ENCODE measurements around the gene WSB1.
A peak's percentile ranks its signal among the peaks of the same experiment; 100 is the strongest.

Gene WSB1

DNA sequence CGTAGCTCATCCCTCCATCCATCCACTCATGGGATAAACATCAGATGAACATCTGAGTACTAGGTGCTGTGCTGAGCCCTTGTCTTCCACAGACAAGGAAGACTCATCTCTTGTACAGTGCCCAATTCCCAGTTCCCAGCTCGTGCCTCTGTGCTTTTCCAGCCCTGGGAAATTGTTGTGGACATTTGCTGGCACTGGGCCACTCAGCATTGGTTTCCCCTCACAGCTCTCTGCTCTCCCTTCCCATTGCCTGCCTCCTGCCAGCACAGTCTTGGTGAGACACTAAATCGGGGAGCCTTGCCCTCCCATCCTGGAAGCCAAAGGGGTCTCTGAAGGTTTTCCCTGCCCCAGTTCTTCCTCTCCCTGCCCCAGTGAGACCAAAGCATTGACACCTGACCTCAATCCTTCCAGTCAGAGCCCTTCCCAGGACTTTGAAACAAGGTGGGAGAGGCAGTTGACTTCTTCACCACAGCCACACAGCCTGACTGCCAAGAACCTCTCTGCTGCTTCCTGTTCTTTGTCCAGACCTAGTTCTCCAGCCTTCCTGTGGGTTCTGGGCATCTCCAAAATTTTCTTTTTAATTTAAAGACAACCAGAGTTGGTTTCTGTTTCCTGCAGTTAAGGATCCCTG is 50.2 kb downstream of the WSB1 start:
- TF ChIP-seq POLR2AphosphoS5 (IDR thresholded peaks at IDR 0.05; ENCODE audit: low read depth, low read length) (no peak), TAF1 (IDR thresholded peaks at IDR 0.05; ENCODE audit: borderline replicate concordance, low read depth, low read length) (no peak), POLR2A (IDR thresholded peaks at IDR 0.05; ENCODE audit: low read depth, low read length) (no peak)
- FAIRE-seq (no peak), DNase-seq (ENCODE audit: insufficient read length) (no peak)

DNA sequence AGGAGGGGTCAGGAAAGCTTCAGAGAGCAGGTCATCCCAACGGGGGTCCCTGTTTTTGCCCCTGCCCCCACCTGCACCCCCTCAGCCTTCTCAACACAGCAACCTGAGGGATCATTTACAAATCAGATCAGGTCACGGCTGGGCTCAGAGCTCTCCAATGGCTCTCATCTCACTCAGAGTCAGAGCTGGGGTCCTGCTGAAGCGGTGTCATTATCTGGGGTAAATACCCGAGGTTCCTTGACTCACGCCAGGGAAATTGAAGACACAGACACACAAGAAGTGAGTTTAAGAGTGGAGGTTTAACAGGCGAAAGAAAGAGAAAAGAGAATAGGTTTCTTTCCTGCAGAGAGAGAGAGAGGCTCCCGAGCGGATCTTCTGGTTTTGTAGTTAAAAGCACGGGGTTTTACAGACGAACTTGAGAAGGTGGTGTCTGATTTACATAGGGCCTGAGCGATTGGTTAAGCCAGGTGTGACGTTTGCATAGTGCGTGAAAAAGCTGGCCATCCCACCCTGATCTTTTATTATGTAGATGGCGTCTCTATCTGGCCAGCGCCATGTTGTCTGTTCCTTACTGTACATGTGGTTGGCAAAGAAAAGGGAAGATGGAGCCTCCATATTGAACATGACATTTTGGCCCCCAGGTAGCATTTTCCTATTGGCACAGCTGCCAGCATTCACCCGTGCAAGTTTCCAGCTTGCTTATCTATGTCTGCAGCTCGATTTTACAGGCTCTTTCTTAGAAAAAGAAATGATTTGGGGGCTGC is 51.4 kb downstream of the WSB1 start:
- no peak for FAIRE-seq
- TF ChIP-seq POLR2AphosphoS5 (IDR thresholded peaks at IDR 0.05; ENCODE audit: low read depth, low read length) (no peak), POLR2A (IDR thresholded peaks at IDR 0.05; ENCODE audit: low read depth, low read length) (no peak)
- no peak for DNase-seq (ENCODE audit: insufficient read length)

DNA sequence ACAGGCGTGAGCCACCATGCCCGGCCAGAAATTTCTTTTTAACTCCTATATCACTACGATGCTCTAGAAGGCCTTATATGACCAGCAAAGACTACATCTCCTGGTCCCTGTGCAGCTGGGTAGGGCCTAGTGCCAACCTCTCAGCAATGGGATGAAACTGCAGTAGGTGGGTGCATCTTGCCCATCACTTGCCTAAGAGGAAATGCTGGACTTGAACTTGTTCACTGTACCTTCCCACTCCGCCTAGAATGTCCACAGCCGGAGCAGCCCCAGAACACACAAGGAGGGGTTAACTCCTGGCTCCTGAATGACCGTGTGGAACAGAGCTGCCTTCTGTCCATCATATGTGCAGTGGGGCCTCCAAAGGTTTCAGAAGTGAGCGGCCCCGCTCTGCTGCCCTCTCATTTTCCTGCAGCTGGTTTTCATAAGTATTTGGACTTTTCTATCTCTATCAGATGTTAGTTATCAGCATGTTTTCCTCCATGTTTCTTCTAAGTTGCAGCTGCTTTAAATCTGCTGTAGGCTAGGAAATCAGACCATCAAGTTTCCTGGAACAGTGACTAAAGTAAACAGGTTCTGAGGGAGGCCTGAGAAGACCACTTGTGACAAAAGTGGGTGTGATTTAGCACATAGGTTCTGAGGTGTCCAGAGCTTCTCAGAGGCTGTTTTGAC is 52.5 kb downstream of the WSB1 start:
- TF ChIP-seq TAF1 (IDR thresholded peaks at IDR 0.05; ENCODE audit: borderline replicate concordance, low read depth, low read length) (no peak), POLR2AphosphoS5 (IDR thresholded peaks at IDR 0.05; ENCODE audit: low read depth, low read length) (no peak), POLR2A (IDR thresholded peaks at IDR 0.05; ENCODE audit: low read depth, low read length) (no peak)
- no peak for FAIRE-seq
- no peak for DNase-seq (ENCODE audit: insufficient read length)

DNA sequence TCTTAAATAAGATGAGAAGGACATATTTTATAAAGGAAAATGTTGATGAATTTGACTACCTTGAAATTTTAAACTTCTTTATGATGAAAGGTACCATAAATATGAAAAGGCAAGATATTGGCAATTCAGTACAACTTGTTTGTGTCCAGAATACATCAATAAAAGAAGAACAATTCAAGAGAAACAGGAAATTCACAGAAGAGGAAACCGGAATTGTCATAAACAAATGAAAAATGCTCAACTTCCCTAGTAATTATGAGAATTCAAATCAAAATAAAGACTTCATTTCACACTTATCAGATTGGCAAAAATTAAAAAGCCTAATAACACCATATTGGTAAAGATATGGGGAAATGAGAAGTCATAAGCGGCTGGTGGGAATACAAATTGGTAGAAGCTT is 54.3 kb downstream of the WSB1 start:
- no peak for DNase-seq (ENCODE audit: insufficient read length)
- FAIRE-seq = no peak
- TF ChIP-seq POLR2AphosphoS5 (IDR thresholded peaks at IDR 0.05; ENCODE audit: low read depth, low read length) = no peak

DNA sequence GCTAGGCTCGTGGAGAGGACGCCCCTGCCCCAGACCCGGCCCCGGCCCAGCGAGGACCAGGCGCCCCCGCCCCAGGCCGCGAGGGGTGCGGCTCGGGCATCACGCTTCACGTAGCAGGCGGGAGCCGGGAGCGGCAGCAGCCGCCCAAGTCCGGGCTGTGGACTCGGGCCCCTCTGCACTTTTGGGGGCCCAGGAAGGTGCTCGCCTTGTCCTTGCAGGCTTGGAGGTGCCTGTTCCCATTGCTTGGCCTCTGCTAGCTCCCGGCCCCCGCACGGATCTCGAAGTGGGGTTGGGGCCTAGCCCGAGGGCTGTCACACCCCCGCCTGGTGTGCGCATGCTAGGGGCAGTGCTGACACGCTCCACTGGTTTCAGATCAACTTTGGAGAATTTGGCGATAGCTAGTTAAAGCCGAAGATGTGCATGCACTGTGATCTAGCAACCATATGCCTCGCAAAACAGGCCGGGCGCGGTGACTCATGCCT is 55.7 kb downstream of the WSB1 start:
- no peak for DNase-seq (ENCODE audit: insufficient read length)
- no peak for FAIRE-seq
- TF ChIP-seq POLR2AphosphoS5 (IDR thresholded peaks at IDR 0.05; ENCODE audit: low read depth, low read length) = no peak
- no peak for TF ChIP-seq POLR2A (IDR thresholded peaks at IDR 0.05; ENCODE audit: low read depth, low read length)
- no peak for TF ChIP-seq TAF1 (IDR thresholded peaks at IDR 0.05; ENCODE audit: borderline replicate concordance, low read depth, low read length)

DNA sequence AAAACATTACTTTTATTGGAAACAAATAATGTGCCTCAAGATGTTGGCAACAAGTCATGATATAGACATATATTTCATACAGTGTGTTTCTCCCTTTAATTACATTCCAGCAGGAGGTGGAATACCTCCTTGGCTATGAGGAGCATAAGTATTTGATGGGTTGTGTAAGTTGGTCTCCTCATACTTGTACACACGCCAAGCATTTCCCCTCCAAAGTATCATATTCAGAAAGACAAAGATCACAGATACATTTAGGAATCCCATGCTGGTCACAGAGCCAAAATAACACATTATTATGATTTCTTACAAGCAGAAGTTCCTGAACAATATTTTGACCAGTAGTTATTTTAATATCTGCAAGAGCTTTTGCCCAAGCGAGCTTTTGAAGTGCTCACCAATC is 57.8 kb downstream of the WSB1 start:
- TF ChIP-seq POLR2A (IDR thresholded peaks at IDR 0.05; ENCODE audit: low read depth, low read length) (no peak), POLR2AphosphoS5 (IDR thresholded peaks at IDR 0.05; ENCODE audit: low read depth, low read length) (no peak), TAF1 (IDR thresholded peaks at IDR 0.05; ENCODE audit: borderline replicate concordance, low read depth, low read length) (no peak)
- DNase-seq (ENCODE audit: insufficient read length) = no peak
- no peak for FAIRE-seq

DNA sequence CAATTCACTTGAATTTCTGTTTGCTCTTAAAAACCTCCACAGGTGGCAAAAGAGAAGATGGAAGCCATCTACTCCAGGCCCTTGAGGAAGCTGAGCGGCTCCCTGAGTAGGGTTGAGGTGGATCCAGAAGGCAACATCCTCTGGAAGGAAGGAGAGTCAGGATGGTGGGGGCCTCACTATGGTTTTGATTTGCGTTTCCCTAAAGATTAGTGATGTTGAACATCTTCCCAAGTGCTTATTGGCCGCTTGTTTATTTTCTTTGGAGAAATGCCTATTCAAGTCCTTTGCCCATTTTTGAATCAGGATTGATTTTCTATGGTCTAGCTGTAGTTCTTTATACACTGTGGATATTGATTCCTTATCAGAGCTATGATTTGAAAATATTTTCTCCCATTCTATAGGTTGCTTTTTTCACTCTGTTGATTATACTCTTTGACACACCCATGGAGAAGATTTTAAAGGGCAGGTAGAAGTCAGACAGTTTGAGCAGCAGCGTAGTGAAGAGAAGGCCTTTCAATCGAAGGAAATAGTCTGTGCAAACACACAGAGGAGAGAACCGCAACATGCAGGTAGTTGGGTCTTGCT is 58.6 kb downstream of the WSB1 start:
- TF ChIP-seq TAF1 (IDR thresholded peaks at IDR 0.05; ENCODE audit: borderline replicate concordance, low read depth, low read length) (no peak), POLR2A (IDR thresholded peaks at IDR 0.05; ENCODE audit: low read depth, low read length) (no peak), POLR2AphosphoS5 (IDR thresholded peaks at IDR 0.05; ENCODE audit: low read depth, low read length) (no peak)
- FAIRE-seq = no peak

DNA sequence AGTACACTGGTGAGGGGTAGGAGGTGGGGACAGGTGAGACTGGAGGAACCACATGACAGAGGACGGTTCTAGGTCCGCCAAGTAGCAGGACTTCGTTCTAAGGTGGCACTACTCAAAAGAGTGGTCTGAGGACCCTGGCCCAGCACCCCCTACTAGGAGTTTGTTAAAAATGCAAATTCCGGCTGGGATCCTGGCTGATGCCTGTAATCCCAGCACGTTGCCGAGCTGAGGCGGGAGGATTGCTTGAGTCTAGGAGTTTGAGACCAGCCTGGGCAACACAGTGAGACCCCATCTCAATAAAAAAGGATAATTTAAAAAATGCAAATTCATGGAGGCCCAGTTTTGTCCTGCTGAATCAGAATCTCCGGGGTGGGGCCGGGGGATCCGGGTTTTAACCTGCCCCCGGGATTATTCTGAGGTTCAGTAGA is 59.1 kb downstream of the WSB1 start:
- DNase-seq (ENCODE audit: insufficient read length) (no peak), FAIRE-seq (no peak)
- TF ChIP-seq TAF1 (IDR thresholded peaks at IDR 0.05; ENCODE audit: borderline replicate concordance, low read depth, low read length) (no peak), POLR2AphosphoS5 (IDR thresholded peaks at IDR 0.05; ENCODE audit: low read depth, low read length) (no peak), POLR2A (IDR thresholded peaks at IDR 0.05; ENCODE audit: low read depth, low read length) (no peak)

More for the DNA sequence above, 58.6 kb downstream of the WSB1 start:
- DNase-seq (ENCODE audit: insufficient read length) = no peak

DNA sequence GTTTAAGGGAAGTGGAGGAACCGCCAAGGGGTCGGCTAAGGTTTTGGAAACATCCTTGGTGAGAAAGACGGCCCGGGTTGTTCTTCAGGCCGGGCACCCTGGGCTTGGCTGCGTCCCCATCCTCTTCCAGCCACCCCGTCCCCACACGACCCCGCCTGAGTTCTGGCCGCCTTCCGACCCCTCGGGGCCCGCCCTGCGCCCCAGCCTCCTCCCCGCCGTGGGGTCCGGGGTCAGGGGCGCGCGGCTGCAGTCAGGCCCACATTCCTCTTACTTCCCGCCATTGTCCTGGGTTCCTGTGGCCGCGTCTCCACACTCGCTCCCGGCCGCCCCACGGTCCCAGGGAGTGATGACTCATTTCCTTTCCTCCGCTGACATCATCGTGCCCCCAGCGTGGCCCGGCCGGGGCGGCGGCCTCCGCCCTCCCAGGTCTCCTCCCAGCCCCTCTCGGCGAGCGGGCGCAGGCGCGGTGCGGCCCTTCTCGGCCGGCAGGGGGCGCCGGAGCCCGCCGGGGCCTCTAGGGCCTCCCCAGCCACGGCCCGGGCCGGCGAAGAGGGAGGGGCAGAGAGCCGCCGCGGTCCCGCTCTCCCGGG is 59.6 kb downstream of the WSB1 start:
- peak; percentile 71 for TF ChIP-seq POLR2AphosphoS5 (IDR thresholded peaks at IDR 0.05; ENCODE audit: low read depth, low read length)
- TF ChIP-seq POLR2A (IDR thresholded peaks at IDR 0.05; ENCODE audit: low read depth, low read length) = peak; percentile 69; the same call in 1 of the 2 replicates
- TF ChIP-seq TAF1 (IDR thresholded peaks at IDR 0.05; ENCODE audit: borderline replicate concordance, low read depth, low read length) = no peak
- FAIRE-seq (peak; percentile 89), DNase-seq (ENCODE audit: insufficient read length) (peak; percentile 96)

DNA sequence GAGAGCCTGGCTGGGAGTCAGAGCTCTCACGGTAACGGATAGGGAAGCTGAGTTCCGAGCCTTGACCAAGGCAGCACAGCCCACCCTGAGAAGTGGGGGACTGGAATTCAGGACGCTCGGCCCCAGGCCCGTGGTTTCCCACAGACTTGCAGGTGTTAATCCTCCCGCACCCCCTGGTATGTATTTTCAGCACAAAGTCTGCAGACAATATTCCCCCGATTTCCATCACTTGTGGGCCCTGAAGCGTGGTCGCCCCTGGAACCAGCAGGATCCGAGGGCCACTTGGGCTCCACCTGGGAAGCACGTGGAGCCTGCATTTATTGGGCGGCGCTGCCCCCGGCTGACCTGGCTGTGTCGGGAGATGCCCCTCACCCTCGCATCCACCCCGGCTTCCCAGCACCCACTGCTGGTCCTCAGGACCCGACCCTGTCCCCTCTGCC is 60.2 kb downstream of the WSB1 start:
- no peak for DNase-seq (ENCODE audit: insufficient read length)
- FAIRE-seq = no peak
- TF ChIP-seq POLR2A (IDR thresholded peaks at IDR 0.05; ENCODE audit: low read depth, low read length) (no peak), TAF1 (IDR thresholded peaks at IDR 0.05; ENCODE audit: borderline replicate concordance, low read depth, low read length) (no peak), POLR2AphosphoS5 (IDR thresholded peaks at IDR 0.05; ENCODE audit: low read depth, low read length) (no peak)

DNA sequence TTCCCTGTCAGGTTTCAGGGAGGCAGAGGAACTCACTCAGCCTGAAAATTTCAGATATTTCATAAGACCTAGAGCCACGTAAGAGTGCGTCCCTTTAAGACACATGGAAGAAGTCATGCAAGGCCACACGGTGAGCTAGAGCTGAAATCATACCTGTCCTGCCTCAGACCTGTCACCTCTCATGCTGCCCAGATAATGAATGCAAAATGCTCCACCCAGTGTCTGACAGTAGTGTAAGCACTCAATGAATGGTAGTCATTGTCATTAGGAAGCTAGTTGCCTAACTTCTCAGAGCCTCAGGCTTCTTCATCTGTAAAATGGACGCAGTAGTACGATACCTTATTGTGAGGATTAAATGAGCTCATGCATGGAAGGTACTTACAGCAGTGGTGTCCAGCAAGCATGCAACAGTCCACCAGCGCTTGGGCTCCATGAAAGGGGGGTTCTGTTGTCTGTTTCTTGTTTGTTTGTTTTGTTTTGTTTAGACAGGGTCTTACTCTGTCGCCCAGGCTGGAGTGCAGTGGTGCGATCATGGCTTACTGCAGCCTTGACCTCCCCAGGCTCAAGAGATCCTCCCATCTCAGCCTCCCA is 60.7 kb downstream of the WSB1 start:
- FAIRE-seq (peak; percentile 33), DNase-seq (ENCODE audit: insufficient read length) (no peak)
- TF ChIP-seq POLR2AphosphoS5 (IDR thresholded peaks at IDR 0.05; ENCODE audit: low read depth, low read length) = no peak
- TF ChIP-seq POLR2A (IDR thresholded peaks at IDR 0.05; ENCODE audit: low read depth, low read length) = no peak
- no peak for TF ChIP-seq TAF1 (IDR thresholded peaks at IDR 0.05; ENCODE audit: borderline replicate concordance, low read depth, low read length)

Data from GM12892 (cell line).